ENCODE results near the gene GINS1. TPM values are rescaled to one million over a fixed set of nuclear protein-coding genes. Genes with fewer than 3 reads are reported as not detected.

Gene GINS1
- total and polyA plus RNA-seq, 2 experiments from 2014 or later, result 32.0 to 65.4 TPM

DNA sequence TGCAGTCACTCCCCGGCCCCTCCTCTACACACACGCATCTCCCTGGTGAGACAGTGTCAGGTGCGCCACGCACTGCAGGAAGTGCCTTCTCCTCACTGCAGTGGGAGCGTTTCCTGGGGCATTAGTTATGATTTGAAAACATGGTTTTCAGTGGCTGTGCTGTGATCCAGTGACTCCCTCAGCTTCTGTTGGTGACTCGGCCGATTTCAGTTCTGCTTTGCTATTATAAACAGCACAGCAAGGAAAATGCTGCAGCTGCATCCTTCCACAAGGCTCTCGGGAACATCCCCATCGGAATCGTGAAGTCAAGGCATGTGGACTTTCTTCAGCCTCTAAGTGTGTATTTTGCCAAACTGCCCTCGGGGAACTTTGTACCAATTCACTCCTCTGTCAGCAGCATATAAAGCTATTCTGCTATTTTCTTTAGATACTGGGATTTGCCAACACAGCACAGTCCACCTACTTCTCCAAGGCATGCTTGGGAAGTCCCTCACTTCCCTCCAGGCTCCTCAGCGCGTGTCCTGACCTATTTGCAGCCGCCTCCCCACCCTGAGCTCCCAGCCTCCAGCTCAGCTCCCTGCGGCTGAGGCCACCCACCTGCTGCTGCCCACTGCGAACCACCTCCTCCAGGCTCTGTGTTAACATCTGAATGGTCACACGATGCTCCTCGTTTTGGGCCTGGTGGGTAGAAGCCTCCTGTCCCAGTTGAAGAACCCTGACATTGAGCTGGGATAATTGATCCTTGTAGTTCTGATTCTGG is 54.5 kb downstream of the GINS1 start (continued):
- TF ChIP-seq, protein P1, sequence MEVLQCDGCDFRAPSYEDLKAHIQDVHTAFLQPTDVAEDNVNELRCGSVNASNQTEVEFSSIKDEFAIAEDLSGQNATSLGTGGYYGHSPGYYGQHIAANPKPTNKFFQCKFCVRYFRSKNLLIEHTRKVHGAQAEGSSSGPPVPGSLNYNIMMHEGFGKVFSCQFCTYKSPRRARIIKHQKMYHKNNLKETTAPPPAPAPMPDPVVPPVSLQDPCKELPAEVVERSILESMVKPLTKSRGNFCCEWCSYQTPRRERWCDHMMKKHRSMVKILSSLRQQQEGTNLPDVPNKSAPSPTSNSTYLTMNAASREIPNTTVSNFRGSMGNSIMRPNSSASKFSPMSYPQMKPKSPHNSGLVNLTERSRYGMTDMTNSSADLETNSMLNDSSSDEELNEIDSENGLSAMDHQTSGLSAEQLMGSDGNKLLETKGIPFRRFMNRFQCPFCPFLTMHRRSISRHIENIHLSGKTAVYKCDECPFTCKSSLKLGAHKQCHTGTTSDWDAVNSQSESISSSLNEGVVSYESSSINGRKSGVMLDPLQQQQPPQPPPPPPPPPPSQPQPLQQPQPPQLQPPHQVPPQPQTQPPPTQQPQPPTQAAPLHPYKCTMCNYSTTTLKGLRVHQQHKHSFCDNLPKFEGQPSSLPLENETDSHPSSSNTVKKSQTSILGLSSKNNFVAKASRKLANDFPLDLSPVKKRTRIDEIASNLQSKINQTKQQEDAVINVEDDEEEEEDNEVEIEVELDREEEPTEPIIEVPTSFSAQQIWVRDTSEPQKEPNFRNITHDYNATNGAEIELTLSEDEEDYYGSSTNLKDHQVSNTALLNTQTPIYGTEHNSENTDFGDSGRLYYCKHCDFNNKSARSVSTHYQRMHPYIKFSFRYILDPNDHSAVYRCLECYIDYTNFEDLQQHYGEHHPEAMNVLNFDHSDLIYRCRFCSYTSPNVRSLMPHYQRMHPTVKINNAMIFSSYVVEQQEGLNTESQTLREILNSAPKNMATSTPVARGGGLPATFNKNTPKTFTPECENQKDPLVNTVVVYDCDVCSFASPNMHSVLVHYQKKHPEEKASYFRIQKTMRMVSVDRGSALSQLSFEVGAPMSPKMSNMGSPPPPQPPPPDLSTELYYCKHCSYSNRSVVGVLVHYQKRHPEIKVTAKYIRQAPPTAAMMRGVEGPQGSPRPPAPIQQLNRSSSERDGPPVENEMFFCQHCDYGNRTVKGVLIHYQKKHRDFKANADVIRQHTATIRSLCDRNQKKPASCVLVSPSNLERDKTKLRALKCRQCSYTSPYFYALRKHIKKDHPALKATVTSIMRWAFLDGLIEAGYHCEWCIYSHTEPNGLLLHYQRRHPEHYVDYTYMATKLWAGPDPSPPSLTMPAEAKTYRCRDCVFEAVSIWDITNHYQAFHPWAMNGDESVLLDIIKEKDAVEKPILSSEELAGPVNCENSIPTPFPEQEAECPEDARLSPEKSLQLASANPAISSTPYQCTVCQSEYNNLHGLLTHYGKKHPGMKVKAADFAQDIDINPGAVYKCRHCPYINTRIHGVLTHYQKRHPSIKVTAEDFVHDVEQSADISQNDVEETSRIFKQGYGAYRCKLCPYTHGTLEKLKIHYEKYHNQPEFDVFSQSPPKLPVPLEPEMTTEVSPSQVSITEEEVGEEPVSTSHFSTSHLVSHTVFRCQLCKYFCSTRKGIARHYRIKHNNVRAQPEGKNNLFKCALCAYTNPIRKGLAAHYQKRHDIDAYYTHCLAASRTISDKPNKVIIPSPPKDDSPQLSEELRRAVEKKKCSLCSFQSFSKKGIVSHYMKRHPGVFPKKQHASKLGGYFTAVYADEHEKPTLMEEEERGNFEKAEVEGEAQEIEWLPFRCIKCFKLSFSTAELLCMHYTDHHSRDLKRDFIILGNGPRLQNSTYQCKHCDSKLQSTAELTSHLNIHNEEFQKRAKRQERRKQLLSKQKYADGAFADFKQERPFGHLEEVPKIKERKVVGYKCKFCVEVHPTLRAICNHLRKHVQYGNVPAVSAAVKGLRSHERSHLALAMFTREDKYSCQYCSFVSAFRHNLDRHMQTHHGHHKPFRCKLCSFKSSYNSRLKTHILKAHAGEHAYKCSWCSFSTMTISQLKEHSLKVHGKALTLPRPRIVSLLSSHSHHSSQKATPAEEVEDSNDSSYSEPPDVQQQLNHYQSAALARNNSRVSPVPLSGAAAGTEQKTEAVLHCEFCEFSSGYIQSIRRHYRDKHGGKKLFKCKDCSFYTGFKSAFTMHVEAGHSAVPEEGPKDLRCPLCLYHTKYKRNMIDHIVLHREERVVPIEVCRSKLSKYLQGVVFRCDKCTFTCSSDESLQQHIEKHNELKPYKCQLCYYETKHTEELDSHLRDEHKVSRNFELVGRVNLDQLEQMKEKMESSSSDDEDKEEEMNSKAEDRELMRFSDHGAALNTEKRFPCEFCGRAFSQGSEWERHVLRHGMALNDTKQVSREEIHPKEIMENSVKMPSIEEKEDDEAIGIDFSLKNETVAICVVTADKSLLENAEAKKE (CRISPR knock-in tag; IDR thresholded peaks at IDR 0.05), result no peak
- TF ChIP-seq POLR2AphosphoS5 (IDR thresholded peaks at IDR 0.05; ENCODE audit: low read depth), result no peak

DNA sequence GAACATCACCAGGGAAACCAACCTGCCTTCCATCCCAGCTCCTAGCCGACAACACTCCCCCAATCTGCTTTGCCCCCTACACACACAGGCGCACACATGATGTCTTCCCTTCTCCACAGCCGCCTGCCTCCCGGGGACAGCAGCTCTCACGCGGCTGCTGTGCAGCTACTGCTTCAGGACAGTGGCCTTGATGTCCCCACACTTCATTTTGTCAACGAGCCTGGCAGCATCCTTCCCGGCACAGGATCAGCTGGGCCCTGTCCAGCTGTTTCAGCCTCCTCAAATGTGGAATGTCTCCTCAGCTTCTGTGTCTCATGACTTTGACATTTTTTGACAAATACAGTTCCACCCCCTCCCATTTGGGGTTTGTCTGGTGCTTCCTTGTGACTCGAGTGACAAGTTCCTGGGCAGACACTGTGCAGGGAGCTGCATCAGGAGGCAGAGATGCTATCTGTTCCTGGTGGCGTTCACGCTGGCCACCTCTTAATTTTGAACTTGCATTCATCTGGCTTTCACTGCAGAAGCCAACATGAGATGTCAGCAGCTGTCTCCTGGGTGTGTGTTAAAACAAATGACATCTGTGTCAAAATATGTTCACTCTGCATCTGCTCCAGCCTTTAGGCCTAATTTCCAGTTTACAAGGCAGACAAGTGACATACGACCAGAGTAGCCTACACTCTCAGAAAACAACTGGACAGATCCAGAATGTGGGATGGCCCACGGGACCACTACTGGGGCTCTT is 57.2 kb downstream of the GINS1 start:
- no peaks in the 10 kb centered on the region for H3K9me2 ChIP-seq (ENCODE audit: insufficient read depth)
- H3K4me3 ChIP-seq, result no peak overlapping the region
- no peaks in the 10 kb centered on the region for H3K4me1 ChIP-seq (ENCODE audit: insufficient read depth)
- peaks cover 16% of the 10 kb centered on the region for H3K27me3 Mint-ChIP-seq (ENCODE audit: insufficient read depth, low read depth, poor library complexity)
- peak overlapping the region; percentile 56; the same call in 1 of the 2 replicates for H3K27ac Mint-ChIP-seq
- no peak overlapping the region for H2AFZ ChIP-seq
- no peak overlapping the region for H3K4me3 Mint-ChIP-seq
- no peaks in the 10 kb centered on the region; the same call in 2 of the 3 replicates for H3K9me3 Mint-ChIP-seq
- H3K27ac ChIP-seq (ENCODE audit: low read depth), result no peak overlapping the region
- no peaks in the 10 kb centered on the region for H3F3A ChIP-seq (replicated peaks; ENCODE audit: low read depth)
- no peak overlapping the region for H3K4me2 ChIP-seq
- H3K36me3 Mint-ChIP-seq (ENCODE audit: low read depth), result peaks cover 58% of the 10 kb centered on the region
- H3K4me1 Mint-ChIP-seq, result no peaks in the 10 kb centered on the region
- no peaks in the 10 kb centered on the region for H3K79me2 ChIP-seq (replicated peaks; ENCODE audit: insufficient read depth)
- peaks cover 5% of the 10 kb centered on the region; the same call in 1 of the 2 replicates for H3K36me3 ChIP-seq (ENCODE audit: insufficient read depth)
- ATAC-seq (no peak), DNase-seq (ENCODE audit: low spot score) (no peak)
- no peaks in the 10 kb centered on the region; the same call in 1 of the 2 replicates for H4K20me1 ChIP-seq (replicated peaks; ENCODE audit: insufficient read depth)
- H3K27me3 ChIP-seq (ENCODE audit: insufficient read depth), result no peaks in the 10 kb centered on the region
- TF ChIP-seq, protein P2, sequence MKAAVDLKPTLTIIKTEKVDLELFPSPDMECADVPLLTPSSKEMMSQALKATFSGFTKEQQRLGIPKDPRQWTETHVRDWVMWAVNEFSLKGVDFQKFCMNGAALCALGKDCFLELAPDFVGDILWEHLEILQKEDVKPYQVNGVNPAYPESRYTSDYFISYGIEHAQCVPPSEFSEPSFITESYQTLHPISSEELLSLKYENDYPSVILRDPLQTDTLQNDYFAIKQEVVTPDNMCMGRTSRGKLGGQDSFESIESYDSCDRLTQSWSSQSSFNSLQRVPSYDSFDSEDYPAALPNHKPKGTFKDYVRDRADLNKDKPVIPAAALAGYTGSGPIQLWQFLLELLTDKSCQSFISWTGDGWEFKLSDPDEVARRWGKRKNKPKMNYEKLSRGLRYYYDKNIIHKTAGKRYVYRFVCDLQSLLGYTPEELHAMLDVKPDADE (IDR thresholded peaks at IDR 0.05), result no peak
- no peak for TF ChIP-seq EZH2phosphoT487 (IDR thresholded peaks at IDR 0.05; ENCODE audit: unreplicated experiment)
- TF ChIP-seq STAT1 (IDR thresholded peaks at IDR 0.05; ENCODE audit: unreplicated experiment), result no peak
- TF ChIP-seq JUNB (IDR thresholded peaks at IDR 0.05; ENCODE audit: unreplicated experiment), result no peak
- no peak for TF ChIP-seq ZNF331 (CRISPR knock-in tag; IDR thresholded peaks at IDR 0.05; ENCODE audit: low read depth)
- TF ChIP-seq, protein P3, sequence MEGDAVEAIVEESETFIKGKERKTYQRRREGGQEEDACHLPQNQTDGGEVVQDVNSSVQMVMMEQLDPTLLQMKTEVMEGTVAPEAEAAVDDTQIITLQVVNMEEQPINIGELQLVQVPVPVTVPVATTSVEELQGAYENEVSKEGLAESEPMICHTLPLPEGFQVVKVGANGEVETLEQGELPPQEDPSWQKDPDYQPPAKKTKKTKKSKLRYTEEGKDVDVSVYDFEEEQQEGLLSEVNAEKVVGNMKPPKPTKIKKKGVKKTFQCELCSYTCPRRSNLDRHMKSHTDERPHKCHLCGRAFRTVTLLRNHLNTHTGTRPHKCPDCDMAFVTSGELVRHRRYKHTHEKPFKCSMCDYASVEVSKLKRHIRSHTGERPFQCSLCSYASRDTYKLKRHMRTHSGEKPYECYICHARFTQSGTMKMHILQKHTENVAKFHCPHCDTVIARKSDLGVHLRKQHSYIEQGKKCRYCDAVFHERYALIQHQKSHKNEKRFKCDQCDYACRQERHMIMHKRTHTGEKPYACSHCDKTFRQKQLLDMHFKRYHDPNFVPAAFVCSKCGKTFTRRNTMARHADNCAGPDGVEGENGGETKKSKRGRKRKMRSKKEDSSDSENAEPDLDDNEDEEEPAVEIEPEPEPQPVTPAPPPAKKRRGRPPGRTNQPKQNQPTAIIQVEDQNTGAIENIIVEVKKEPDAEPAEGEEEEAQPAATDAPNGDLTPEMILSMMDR (conservative IDR thresholded peaks at IDR 0.05; ENCODE audit: low read depth in 2 of 2), result no peak
- TF ChIP-seq ZNF114 (CRISPR knock-in tag; IDR thresholded peaks at IDR 0.05), result no peak
- TF ChIP-seq, protein P4, sequence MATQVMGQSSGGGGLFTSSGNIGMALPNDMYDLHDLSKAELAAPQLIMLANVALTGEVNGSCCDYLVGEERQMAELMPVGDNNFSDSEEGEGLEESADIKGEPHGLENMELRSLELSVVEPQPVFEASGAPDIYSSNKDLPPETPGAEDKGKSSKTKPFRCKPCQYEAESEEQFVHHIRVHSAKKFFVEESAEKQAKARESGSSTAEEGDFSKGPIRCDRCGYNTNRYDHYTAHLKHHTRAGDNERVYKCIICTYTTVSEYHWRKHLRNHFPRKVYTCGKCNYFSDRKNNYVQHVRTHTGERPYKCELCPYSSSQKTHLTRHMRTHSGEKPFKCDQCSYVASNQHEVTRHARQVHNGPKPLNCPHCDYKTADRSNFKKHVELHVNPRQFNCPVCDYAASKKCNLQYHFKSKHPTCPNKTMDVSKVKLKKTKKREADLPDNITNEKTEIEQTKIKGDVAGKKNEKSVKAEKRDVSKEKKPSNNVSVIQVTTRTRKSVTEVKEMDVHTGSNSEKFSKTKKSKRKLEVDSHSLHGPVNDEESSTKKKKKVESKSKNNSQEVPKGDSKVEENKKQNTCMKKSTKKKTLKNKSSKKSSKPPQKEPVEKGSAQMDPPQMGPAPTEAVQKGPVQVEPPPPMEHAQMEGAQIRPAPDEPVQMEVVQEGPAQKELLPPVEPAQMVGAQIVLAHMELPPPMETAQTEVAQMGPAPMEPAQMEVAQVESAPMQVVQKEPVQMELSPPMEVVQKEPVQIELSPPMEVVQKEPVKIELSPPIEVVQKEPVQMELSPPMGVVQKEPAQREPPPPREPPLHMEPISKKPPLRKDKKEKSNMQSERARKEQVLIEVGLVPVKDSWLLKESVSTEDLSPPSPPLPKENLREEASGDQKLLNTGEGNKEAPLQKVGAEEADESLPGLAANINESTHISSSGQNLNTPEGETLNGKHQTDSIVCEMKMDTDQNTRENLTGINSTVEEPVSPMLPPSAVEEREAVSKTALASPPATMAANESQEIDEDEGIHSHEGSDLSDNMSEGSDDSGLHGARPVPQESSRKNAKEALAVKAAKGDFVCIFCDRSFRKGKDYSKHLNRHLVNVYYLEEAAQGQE (IDR thresholded peaks at IDR 0.05; ENCODE audit: unreplicated experiment), result no peak
- no peak for TF ChIP-seq CREB1 (CRISPR knock-in tag; IDR thresholded peaks at IDR 0.05; ENCODE audit: low read depth)
